ENCODE measurements around the gene SIAH2. TPM values are rescaled to one million over a fixed set of nuclear protein-coding genes. Genes with fewer than 3 reads are reported as not detected.

SIAH2 gene
- total and polyA plus RNA-seq, 9 donors = 18.0 to 98.7 (median 37.1) TPM

DNA sequence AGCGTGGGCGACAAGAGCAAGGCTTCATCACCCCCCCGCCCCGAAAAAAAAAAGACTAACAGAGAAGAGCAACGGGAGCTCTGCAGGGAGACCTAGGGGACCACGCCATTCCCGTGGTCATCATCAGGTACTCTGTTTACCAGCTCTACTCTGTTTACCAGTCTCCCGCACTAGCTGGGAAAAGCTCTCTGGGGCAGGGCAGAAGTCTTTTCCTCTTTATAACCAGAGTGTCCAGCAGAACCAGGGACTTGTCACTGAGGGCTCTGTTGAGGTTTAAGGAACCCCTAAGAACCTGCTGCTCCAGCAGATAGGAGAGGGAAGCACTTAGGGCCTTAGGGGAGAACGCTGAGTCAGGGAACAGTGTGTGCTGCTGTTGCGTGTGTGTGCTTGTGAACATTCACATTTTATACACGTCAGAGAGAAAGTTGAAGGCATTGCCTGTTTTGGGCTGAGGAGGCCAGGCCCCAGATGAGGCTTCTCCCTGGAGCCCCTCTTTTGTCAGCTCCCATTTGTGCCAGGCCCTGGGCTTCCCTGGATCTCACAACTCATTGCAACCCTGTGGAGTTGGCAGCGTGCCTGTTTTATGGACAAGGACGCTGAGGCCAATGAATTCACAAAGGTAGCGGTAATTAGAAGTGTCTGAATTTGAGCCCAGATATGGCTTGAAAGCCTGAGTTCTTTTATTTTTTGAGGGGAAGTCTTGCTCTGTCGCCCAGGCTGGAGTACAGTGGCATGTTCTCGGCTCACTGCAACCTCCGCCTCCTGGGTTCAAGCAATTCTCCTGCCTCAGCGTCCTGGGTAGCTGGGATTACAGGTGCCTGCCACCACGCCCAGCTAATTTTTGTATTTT, 35.1 kb downstream of the SIAH2 start:
- H3K4me1 ChIP-seq (ENCODE audit: insufficient read depth) = no peaks in the 10 kb centered on the region
- WGBS, 3 donors = 89% methylated on average over 19 of the region's 19 CpGs
- no peak for DNase-seq
- H3K4me3 ChIP-seq = no peak overlapping the region
- H3K36me3 ChIP-seq = no peaks in the 10 kb centered on the region
- intact Hi-C loops (cut with DNase I) = loop anchor here in 2 of 4 donors (10.0 kb wide), 2 partner anchors 47 to 417 kb away; no protein-coding TSS in a partner anchor
- no peaks in the 10 kb centered on the region for H3K9me3 ChIP-seq
- H3K27ac ChIP-seq = no peak overlapping the region
- TF ChIP-seq, protein P1, sequence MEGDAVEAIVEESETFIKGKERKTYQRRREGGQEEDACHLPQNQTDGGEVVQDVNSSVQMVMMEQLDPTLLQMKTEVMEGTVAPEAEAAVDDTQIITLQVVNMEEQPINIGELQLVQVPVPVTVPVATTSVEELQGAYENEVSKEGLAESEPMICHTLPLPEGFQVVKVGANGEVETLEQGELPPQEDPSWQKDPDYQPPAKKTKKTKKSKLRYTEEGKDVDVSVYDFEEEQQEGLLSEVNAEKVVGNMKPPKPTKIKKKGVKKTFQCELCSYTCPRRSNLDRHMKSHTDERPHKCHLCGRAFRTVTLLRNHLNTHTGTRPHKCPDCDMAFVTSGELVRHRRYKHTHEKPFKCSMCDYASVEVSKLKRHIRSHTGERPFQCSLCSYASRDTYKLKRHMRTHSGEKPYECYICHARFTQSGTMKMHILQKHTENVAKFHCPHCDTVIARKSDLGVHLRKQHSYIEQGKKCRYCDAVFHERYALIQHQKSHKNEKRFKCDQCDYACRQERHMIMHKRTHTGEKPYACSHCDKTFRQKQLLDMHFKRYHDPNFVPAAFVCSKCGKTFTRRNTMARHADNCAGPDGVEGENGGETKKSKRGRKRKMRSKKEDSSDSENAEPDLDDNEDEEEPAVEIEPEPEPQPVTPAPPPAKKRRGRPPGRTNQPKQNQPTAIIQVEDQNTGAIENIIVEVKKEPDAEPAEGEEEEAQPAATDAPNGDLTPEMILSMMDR (IDR thresholded peaks at IDR 0.05) = no peak
- TF ChIP-seq POLR2A (IDR thresholded peaks at IDR 0.05) (no peak), EP300 (IDR thresholded peaks at IDR 0.05) (no peak)
- no peaks in the 10 kb centered on the region for H3K27me3 ChIP-seq

DNA sequence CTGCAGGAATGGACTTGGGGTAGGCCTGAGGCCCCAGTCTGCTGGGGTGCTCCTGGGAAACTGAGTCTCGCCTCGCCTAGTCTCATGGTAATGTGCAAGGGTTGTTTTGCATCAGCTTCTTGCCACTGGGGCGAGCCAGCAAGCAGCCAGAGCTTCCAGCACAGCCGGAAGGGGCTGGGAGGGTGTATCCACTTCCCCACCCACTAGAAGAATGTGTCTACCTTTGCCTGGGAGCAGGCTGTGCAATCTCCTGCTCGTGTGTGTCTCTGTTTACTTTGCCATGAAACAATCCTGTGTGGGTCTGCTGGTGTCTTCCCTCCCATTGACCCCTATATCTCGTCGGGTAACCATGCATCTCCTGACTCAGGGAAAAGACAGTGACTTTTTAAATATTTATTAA, 37.4 kb downstream of the SIAH2 start:
- H3K4me1 ChIP-seq (ENCODE audit: insufficient read depth) = no peaks in the 10 kb centered on the region
- no peak overlapping the region for H3K4me3 ChIP-seq
- no peak overlapping the region for H3K27ac ChIP-seq
- no peaks in the 10 kb centered on the region for H3K36me3 ChIP-seq
- no peaks in the 10 kb centered on the region for H3K9me3 ChIP-seq
- H3K27me3 ChIP-seq = no peaks in the 10 kb centered on the region
- no peak for DNase-seq
- intact Hi-C loops (cut with DNase I) = loop anchor here in 2 of 4 donors (10.0 kb wide), 2 partner anchors 49 to 419 kb away; no protein-coding TSS in a partner anchor
- TF ChIP-seq POLR2A (IDR thresholded peaks at IDR 0.05) (no peak), EP300 (IDR thresholded peaks at IDR 0.05) (no peak)
- TF ChIP-seq, protein P1 (IDR thresholded peaks at IDR 0.05) = no peak
- 83 to 91% (median 90%) methylated on average over 7 of the region's 7 CpGs for WGBS, 3 donors

- H3K9me3 ChIP-seq = no peaks in the 10 kb centered on the region
- DNase-seq = no peak
- no peak overlapping the region for H3K27ac ChIP-seq
- H3K27me3 ChIP-seq = no peaks in the 10 kb centered on the region
- H3K4me3 ChIP-seq = no peak overlapping the region
- WGBS, 3 donors = 86 to 89% (median 86%) methylated on average over 6 of the region's 6 CpGs
- H3K4me1 ChIP-seq (ENCODE audit: insufficient read depth) = no peaks in the 10 kb centered on the region
- intact Hi-C loops (cut with DNase I) = loop anchor here (5.0 to 10.0 kb wide), 6 partner anchors 51 to 423 kb away; no protein-coding TSS in a partner anchor
- no peak for TF ChIP-seq POLR2A (IDR thresholded peaks at IDR 0.05)
- TF ChIP-seq EP300 (IDR thresholded peaks at IDR 0.05) = no peak
- TF ChIP-seq, protein P1 (IDR thresholded peaks at IDR 0.05) = no peak
- no peaks in the 10 kb centered on the region for H3K36me3 ChIP-seq
These were observed 39.0 kb downstream of the SIAH2 start for GRCh38 chr3:150723946-150724345.

- 95 to 98% (median 96%) methylated on average over 3 of the region's 3 CpGs for WGBS, 3 donors
- Histone ChIP-seq H3K36me3 (no peaks in the 10 kb centered on the region), H3K4me1 (ENCODE audit: insufficient read depth) (no peaks in the 10 kb centered on the region), H3K27ac (no peak overlapping the region), H3K9me3 (no peaks in the 10 kb centered on the region), H3K27me3 (no peaks in the 10 kb centered on the region), H3K4me3 (no peak overlapping the region)
- DNase-seq = no peak
- intact Hi-C loops (cut with DNase I) = loop anchor here (5.0 to 10.0 kb wide), 6 partner anchors 53 to 425 kb away; no protein-coding TSS in a partner anchor
- TF ChIP-seq EP300 (IDR thresholded peaks at IDR 0.05) (no peak), POLR2A (IDR thresholded peaks at IDR 0.05) (no peak)
- TF ChIP-seq, protein P1 (IDR thresholded peaks at IDR 0.05) = no peak
These were observed 40.7 kb downstream of the SIAH2 start for GRCh38 chr3:150722267-150722666.

All from ovary (tissue), 9 donors.